GM19438 (cell line): Measurements from ENCODE around the gene LRP2BP.
"Not testable (repeated sequence)": the region's sequence is repeated elsewhere in the genome, so short reads cannot be mapped to it uniquely, and the experiment has no call there.

Experiments used
- ATAC-seq: cut with Tn5 transposase; IDR thresholded peaks from one replicate; pipeline ENCODE4 v1.9.1; 2021; ENCODE audit warnings: low read depth; ENCODE audit not compliant: unreplicated experiment

LRP2BP gene

DNA sequence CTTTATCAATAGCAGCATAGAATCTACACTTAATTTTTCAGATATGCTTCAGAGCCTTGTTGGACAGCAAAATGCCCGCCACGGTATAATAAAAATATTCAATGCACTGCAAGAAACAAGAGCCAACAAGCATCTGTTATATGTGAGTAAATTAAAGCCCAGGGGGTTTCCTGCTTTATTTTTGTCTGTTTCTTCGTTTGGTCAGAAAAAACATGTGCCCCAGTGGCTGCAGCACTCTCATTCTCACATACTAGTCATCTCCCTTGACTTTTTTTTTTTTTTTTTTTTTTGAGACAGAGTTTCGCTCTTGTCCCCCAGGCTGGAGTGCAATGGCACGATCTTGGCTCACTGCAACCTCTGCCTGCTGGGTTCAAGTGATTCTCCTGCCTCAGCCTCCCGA lies 33.2 kb downstream of the LRP2BP start:
- ATAC-seq, result not testable (repeated sequence)

DNA sequence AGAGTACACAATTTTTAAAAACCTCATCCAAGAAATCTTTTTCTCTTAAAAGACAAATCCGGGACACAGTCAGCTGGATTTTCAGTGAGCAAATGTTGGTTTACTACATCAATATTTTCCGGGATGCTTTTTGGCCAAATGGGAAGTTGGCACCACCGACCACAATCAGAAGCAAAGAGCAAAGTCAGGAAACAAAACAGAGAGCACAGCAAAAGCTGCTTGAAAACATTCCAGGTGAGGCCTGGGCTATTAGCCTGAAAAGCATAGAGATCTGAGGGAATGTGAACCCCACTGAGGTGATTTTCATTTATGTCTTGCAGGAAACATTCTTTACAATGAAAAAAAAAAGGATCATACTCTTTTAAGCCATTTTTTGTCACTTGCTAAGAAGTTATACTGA lies 33.9 kb downstream of the LRP2BP start:
- ATAC-seq, result no peak

DNA sequence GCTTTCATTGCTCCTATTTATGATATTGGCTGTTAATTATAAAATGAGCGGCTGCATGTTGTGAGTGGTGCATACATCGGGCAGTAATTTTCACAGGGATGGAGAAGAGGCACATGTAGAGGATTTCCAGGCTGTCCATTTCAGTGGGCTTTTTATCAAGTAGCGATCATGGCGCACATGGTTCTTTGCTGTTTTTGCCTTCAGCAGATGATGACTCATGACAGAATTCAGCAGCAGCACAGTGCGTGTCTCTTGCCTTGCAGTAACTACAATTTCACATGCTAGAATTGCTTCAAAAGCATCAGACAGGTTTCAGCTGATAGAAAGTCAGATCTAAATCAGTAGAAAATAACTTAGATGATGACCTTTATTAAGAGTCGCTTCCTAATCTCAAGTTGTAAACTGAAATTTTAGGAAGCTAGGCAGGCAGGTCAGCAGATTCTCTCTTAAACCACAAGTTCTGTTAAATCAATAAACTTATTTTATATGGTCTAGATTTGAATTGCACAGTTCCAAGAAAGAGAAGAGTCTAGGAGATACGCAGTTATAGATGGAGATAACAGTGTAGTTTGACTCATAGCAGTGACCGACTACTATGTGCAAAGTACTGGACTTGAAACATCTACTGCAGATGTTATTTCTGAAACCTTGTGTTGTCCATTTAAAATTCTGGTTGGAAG lies 35.8 kb downstream of the LRP2BP start:
- ATAC-seq, result no peak

DNA sequence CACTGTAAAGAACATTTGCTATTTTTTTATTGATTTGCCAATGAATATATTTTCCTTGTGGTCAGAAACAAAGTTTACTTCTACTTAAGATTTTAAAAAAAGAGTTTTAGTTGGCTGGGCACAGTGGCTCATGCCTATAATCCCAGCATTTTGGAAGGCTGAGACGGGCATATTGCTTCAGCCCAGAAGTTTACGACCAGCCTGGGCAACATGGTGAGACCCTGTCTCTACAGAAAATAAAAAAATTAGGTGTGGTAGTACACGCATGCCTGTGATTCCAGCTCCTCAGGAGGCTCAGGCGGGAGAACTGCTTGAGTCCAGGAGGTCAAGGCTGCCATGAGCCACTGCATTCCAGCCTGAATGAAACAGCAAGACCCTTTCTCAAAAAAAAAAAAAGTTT lies 36.8 kb downstream of the LRP2BP start:
- no peak for ATAC-seq

DNA sequence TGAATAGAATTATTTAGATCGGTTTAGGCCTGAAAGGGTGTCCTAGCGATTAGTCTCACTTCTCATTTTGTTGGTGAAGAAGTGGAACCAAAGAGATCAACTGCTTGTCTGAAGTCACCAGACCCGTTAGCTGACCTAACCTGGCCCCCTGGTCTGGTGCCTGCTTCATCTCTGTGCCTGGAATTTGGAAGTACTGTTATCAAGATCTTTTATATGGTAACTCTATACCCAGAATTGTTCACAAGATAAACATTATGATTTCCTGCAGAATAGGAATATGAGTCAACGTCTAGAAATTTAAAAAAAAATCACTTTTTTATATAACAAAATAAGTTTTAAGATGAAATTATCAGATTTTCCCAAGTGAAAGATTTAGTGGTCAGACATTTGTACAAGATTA lies 37.2 kb downstream of the LRP2BP start:
- no peak for ATAC-seq

DNA sequence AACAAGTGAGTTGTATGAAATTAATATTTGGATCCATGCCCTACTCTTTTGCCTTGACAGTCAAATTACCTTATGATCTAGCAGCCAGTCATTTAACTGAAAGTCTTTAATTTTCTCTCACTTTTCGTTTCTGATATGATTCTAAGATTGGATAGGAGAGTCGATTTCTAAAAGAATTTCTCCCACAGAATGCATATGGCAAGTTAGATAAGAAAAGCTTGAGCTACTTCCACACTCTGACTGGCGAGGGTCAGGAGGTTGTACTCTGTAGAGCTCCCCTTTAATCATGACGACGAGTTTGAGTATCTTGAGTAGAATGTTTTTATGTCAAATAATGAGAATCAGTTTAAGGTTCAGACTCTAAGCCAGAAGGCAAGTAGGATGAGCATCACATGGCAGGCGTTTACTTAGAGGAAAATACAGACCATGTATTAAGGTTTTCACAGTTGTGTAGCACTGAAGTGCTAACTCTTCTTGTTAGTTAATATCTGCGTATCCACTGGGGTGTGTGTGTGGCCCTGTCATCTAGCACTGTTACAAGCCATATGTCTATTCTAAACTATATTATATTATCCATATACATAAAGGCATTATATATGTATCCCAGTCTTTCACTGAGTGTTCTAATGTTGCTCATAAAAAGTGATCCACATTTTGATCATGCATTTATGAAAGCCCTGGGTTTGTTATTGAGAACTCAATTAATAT lies 37.8 kb downstream of the LRP2BP start:
- ATAC-seq, result no peak

DNA sequence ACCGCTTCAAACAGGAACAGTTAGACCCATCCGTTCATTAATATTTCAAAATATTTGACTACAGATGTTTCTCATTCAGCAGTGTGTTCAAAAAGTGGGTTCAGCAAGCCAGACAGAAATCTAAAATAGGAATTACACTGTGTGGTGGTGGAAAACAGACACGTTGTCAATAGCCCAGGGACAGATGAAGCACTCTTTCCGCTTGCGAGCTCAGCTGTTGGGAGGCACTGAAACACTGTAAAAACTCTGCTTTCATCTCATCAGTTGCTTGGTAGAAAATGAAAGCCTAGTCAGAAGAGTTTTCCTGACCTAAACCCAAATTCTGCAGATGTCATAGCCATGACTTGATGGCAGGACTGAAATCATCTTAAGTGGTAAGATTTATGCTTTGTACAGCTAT lies 38.5 kb downstream of the LRP2BP start:
- no peak for ATAC-seq

DNA sequence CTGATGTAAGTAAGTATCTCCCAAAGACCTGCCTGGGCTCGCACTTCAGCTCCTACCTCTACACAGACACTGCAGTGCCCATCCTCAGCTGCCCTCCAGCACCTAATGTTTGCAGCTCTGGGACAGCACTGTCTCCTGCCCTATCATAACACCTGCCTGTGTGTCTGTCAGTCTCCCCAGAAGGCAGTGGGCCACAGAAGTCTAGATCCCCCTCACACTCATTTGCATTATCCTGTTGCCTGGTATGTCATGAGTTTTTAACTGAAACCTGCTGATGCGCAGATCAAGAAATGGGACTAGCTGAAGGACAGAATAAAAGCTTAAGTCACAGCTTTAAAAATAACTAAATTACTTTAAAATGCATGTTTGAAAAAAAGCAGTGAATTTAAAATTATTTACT lies 43.0 kb downstream of the LRP2BP start:
- ATAC-seq, result no peak

DNA sequence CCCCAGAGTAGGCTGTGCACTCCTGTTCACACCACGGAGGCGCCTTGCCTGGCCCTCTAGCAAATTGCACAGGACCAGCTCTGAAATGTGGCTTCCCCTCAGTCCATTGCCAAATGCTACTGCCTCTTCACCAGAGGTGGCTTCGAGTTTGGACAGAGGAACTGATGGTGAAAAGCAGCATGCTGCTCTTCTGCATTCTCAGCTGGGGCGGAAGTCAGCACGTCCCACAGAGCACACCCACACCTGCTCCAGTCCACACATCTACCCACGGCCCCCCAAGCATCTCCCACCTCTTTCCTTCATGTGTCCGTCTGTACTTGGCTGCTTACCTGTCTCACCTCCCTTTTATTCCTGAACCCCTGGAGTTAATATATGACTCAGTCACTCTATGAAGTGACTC lies 43.5 kb downstream of the LRP2BP start:
- no peak for ATAC-seq

DNA sequence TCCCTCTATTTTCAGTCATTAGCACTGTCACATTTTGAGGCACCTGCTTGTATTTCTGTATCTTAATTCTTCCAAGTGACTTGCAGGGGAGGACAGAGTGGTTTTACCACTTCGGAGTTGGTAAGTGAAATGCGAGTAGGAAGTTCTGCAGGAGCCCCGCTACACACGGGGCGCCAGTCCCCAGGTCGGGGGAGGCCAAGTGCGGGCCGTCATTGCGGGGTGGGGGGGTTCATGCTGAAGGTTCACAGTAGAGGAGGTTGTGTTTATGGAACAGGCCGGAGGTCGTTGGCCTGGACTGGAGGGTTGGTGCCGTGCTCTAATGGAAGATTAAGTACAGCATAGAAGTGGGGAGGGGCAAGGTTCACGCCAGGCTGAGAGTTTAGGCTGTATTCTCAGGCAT lies 44.0 kb downstream of the LRP2BP start:
- ATAC-seq, result no peak

DNA sequence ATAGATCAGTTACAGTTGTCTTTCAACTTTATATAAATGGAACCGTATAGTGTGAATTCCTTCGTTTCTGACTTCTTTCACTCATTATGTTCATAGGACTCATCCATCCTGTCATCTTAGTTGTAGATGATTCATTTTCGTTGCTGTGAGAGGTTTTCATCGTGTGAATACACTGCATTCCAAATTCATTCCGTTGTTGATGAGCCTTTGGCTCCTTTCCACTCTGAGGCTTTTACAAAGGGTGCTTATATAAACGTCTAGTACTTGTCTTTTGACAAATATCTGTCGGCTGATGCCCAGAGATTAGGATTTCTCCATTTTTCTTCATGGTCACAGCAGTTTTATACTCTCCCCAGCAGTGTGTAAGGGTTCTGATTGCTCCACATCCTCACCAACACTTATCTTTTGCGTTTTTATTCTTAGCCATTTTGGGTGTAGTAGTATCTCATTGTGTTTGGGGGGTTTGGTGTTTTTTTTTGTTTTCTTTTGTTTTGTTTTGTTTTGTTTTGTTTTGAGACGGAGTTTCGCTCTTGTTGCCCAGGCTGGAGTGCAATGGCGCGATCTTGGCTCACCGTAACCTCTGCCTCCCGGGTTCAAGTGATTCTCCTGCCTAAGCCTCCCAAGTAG lies 48.6 kb downstream of the LRP2BP start:
- no peak for ATAC-seq

DNA sequence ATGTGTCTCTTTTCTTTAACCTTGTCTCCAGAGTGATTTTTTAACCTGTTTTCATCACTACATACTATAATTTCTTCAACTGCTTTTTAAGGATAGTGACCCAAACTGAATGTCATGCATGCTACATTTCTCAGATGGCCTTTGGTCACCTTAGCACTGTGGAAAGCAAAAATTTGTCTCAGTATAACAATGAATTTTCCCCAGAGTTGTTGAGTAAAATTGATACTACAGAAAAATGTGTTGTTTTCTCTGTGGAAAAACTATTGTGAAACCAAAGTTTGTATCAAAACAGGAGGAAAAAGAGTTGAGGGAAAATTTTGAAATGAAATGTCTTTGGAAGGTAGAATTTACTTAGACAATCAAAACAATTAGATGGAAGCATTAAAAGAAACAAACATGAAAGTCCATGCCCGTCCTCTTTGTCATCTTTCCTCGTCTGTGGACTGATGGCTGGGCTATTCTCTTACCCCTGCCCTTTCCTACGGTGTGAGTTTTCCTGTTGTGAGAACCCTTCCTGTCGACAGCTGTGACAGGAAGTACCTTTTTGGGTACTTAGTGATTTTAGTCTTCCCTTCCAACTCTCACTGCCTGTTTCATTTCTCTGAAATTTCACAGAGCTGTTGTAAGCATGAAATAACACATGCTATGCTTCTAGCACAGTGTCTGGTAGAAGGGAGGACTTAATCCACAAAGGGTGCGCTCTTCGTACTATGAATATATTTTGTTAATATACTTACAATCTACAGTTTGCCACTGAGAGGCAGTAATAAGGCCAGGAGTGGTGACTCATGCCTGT lies 50.8 kb downstream of the LRP2BP start:
- peak; percentile 54 for ATAC-seq

DNA sequence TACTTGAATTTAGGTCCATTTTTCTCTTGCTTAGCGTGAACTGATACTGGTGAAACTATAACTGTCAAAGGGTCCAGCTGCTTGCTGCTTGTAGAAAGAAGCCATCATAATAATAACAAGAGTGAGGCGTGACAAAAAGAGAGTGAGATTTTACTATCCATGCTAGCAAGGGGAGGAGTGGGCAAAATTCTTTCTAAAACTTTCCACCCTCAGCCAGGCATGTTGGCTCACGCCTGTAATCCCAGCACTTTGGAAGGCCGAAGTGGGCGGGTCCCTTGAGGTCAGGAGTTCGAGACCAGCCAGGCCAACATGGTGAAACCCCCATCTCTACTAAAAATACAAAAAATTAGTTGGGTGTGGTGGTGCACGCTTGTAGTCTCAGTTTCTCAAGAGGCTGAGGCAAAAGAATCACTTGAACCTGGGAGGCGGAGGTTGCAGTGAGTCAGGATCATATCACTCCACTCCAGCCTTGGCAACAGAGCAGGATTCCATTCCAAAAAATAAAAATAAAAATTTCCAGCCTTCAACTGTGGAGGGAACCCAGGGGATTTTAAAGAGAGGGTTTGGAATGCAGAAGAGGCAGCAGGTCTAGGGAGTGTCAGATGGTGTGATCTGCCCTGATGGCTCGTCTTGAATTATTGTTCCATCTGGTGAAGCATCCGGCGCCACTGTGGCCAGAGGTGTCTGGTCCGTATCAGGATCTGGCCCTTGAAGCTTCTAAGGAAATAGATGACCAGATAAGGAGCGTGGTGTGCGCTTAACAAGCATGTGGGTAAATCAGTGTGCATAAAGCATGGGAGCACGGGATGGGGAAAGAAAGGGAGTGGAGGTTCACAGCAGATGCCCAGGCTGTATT lies 51.8 kb downstream of the LRP2BP start:
- no peak for ATAC-seq

DNA sequence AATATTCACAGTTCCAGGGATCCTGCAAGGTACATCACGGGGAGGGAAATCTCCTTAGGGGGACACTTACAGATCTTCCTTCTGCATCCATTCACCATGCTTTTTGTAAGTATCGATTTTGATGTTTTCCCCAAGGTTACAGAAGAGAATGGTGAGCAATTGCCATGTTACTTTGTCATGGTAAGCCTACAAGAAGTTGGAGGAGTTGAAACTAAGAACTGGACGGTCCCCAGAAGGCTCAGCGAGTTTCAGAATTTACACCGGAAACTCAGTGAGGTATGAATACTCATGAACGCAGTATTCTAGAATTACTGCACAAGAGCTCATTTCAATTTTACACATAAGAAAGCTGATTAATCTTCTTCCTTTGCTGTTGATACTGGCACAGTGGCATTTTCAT lies 53.9 kb downstream of the LRP2BP start:
- peak; percentile 74 for ATAC-seq

DNA sequence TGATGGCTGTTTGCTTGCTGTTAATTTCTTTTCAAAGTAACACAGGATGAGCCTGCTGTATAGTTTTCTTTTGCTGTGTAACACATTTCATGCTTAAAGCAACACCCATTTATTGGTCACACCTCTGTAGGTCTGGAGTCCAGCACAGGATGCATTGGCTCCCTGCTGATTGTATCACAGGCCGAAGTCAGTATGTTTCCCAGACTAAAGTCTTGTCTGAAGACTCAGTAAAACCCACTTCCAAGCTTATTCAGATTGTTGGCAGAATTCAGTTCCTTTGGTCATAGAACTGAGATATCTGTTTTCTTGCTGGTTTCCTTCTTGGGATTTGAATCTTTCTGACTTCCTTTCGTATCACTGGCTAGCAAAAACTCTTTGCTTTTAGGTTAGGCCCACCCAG lies 54.3 kb downstream of the LRP2BP start:
- ATAC-seq, result peak; percentile 6

DNA sequence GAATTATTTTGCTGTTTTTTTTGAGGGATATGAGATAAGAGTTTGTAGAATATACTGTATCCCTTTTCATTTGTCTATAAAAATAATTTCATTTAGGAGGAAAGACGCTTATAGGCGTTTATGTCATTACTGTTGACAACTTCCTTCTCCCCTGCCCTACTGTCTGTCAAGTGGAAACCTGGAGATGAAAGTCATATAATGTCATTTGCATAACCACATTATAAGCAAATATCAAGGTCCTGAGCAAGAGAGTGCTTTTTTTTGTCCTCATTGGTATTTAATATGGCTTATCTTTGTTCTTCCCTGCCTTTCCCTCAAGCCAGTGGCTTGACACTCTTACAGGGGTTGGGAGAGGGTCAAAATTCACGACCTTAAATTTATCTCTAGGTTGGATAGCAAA lies 55.8 kb downstream of the LRP2BP start:
- ATAC-seq, result no peak

DNA sequence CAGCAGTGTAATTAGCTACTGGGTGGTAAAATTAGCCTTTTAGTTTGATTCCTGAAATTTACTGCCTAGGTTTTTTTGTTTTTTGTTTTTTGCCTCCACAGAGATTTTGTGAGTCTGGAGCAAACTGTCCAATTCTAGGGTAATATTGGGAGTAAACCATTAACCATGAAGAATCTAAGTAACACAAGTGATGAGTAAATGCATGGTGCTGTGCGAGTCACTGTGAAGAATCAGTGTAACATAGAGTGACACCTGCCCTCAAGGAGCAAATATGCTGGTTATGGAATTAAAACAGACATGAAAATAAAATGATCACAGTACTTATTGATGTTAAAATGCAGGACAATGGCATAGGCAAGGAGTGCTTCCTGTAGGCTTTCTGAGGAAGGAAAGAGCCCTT lies 60.1 kb downstream of the LRP2BP start:
- ATAC-seq, result no peak

DNA sequence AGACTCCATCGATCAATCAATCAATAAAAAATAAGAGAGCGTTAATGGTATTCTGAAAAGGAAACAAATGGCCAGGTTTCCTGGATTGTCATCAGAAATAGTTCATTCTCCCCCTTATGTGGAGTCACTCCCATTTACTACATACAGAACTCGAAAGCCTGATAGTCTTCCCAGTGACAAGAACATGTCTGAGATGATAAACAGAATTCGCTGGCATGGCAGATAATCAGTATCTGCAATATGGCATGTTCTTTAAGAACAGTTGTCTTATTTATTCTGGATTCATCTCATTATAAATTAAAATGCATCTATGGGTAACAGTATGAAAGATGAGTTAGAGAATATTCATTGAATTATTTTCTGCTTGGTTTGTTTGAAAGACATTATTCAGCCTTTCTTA lies 61.4 kb downstream of the LRP2BP start:
- no peak for ATAC-seq

DNA sequence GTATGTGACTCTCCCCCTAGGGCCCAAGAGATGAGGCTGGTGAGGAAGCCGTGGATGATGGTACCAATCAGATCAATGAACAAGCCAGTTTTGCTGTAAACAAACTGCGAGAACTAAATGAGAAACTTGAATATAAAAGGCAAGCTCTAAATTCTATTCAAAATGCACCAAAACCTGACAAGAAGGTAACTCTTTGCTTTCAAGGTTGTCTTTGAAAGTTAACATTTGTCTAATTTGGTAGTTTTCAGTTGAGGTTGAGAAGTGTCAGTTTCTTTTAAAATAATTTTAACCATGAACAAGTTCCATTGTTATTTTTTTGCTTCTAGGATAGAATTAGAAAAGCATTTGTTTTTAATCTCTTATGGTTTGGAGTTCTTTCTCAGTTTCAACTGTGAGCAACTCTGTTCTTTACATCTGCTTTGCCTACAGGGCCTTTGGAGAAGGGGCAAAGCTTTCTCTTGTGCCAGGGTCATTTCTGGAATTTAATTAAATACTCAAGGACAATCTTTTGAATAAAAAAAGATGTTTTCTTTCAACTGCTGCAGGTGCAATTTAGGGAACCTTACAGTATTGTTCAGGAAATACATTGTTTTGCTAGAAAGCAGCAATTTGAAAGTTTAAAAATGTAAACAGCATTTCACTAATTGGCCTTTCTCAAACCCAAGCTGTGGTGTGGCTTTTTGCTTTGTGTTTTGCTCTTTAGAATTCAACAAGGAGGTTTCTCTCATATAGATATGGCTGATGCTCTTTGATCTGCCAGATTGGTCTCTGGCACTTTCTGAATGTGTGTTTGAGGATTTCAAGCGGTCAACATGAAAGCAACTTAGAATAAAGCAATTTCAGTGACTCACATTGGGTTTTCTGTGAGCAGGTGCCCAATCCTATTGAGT lies 62.9 kb downstream of the LRP2BP start:
- peak; percentile 73 for ATAC-seq
